Stimulated activated CD4-positive, alpha-beta T cell treated with anti-CD3 and anti-CD28 coated beads, Interleukin-4, amount 100 ng/mL, for 48 hours (primary cell): ENCODE results near the gene ZNF76.
"Not testable (repeated sequence)": the region's sequence is repeated elsewhere in the genome, so short reads cannot be mapped to it uniquely, and the experiment has no call there.

Source experiments
- DNase-seq, 2 donors: peaks; one replicate each; pipeline ENCODE4 v3.0.0-alpha.2; 2020; ENCODE audit warnings: low read depth in 2 of 2

Gene ZNF76

GRCh38 chr6:35328965-35329364, 69.4 kb downstream of the ZNF76 start:
- not testable (repeated sequence) for DNase-seq

- no peak for DNase-seq
These were observed 71.1 kb downstream of the ZNF76 start for GRCh38 chr6:35330541-35331119.

GRCh38 chr6:35332074-35332887, 72.7 kb downstream of the ZNF76 start:
- DNase-seq = not testable (repeated sequence)

GRCh38 chr6:35341557-35341956, 82.0 kb downstream of the ZNF76 start:
- DNase-seq = no peak

- DNase-seq = peak; percentile 98
These were observed 82.9 kb downstream of the ZNF76 start, which contains the start of gene PPARD for GRCh38 chr6:35342258-35343091. PPARD (plus strand) TSS chr6:35342558; CDS start chr6:35411088, 68,530 bp downstream.

- DNase-seq = no peak
These were observed 83.7 kb downstream of the ZNF76 start for GRCh38 chr6:35343092-35343834.

GRCh38 chr6:35343835-35344550, 84.5 kb downstream of the ZNF76 start:
- DNase-seq = no peak
